ENCODE results near the gene PRKCE. TPM values are rescaled to one million over a fixed set of nuclear protein-coding genes. Genes with fewer than 3 reads are reported as not detected.

Gene PRKCE
- total RNA-seq, 1 experiment from 2014 or later, result 14.8 TPM

- TF ChIP-seq MAX (IDR thresholded peaks at IDR 0.05), result no peak
- TF ChIP-seq POLR2AphosphoS5 (IDR thresholded peaks at IDR 0.05; ENCODE audit: low read depth, low read length), result no peak
- no peak for TF ChIP-seq TCF7L2 (IDR thresholded peaks at IDR 0.05; ENCODE audit: borderline replicate concordance, extremely low read depth, insufficient read depth, insufficient read length)
- TF ChIP-seq POLR2A (IDR thresholded peaks at IDR 0.05; ENCODE audit: borderline replicate concordance, extremely low read depth, insufficient read depth, insufficient read length), result no peak
- TF ChIP-seq CEBPB (IDR thresholded peaks at IDR 0.05; ENCODE audit: low read depth), result no peak
- no peak for TF ChIP-seq SP1 (IDR thresholded peaks at IDR 0.05; ENCODE audit: low read depth)
Observed at GRCh38 chr2:45850558-45850957, 199.1 kb downstream of the PRKCE start (continued).

- Histone ChIP-seq H3K4me3 (replicated peaks in 1 of 2; ENCODE audit: low read depth in 1 of 2, low read length in 2 of 2) (no peak overlapping the region), H3K79me2 (ENCODE audit: insufficient read depth, low read length) (no peaks in the 10 kb centered on the region), H3K4me1 (ENCODE audit: control insufficient read depth in 1 of 2, insufficient read depth in 2 of 2, low read length in 2 of 2) (peaks cover 0 to 4% of the 10 kb centered on the region in 2 experiments; a peak in 1 of 4 replicates), H3K9me3 (ENCODE audit: control insufficient read depth in 1 of 2, insufficient read depth in 1 of 2, low read depth in 1 of 2, low read length in 2 of 2) (no peaks in the 10 kb centered on the region), H2AFZ (ENCODE audit: low read depth, low read length, poor library complexity, severe bottlenecking) (no peak overlapping the region), H4K20me1 (ENCODE audit: insufficient read depth) (no peaks in the 10 kb centered on the region), H3K27ac (ENCODE audit: low read depth, low read length) (no peak overlapping the region), H3K9me2 (ENCODE audit: insufficient read depth) (no peaks in the 10 kb centered on the region), H3K9ac (ENCODE audit: low read length) (no peak overlapping the region), H3K36me3 (ENCODE audit: control insufficient read depth in 1 of 2, insufficient read depth in 2 of 2, low read length in 2 of 2) (no peaks in the 10 kb centered on the region), H3K27me3 (ENCODE audit: insufficient read depth, low read length) (no peaks in the 10 kb centered on the region), H3K4me2 (ENCODE audit: low read length) (no peak overlapping the region)
- no TSS peak for BruUV-seq (replicated peaks)
- no peak for ATAC-seq
- RAD21 ChIA-PET (ENCODE audit: low non-redundant PET in 1 of 2, low total read pairs in 2 of 2, uncharacterized antibody in 2 of 2, unreplicated experiment in 2 of 2), result no interaction called here
- POLR2A ChIA-PET, result no interaction called here
- TF ChIP-seq JUND (IDR thresholded peaks at IDR 0.05) (no peak), ZFX (IDR thresholded peaks at IDR 0.05) (no peak), SP1 (IDR thresholded peaks at IDR 0.05; ENCODE audit: low read depth) (no peak), ELF1 (IDR thresholded peaks at IDR 0.05; ENCODE audit: borderline replicate concordance, low read depth) (no peak), CBX3 (IDR thresholded peaks at IDR 0.05; ENCODE audit: low read depth) (no peak), POLR2AphosphoS5 (IDR thresholded peaks at IDR 0.05; ENCODE audit: low read depth, low read length) (no peak), FOSL1 (IDR thresholded peaks at IDR 0.05; ENCODE audit: low read depth) (no peak)
- intact Hi-C loops (cut with micrococcal nuclease), result no loop called here
- no peak for DNase-seq (ENCODE audit: low read depth, low spot score)
- CTCF ChIA-PET, result no interaction called here
Observed at GRCh38 chr2:45851111-45851510, 199.6 kb downstream of the PRKCE start.
